Measurements from ENCODE around the gene CWC15. TPM values are rescaled to one million over a fixed set of nuclear protein-coding genes. Genes with fewer than 3 reads are reported as not detected.

CWC15 gene
- total and polyA plus RNA-seq, 9 of the 15 experiments (the other 6 are each of a cell fraction or from before 2014, with no cell fraction given), result 47.3 to 168 (median 89.2) TPM

DNA sequence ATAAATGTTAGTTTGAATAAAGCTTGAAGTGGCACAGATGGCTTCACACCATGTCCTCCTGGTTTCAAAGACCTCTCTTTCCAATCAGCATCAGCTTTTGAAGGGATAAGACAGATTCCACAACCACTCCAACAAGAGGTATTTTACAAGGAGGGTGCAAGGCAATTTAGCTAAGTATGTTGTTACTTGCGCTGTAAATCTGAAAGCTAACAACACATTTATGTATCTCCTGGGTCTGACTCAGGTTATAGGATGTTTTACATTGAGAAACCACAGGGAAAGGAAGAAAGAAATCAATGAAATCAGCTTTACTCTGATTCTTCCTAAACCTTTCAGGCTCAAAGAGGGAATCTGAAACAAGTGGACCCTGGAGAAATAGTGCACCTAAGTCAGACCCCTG, 12.1 kb downstream of the CWC15 start (continued):
- TF ChIP-seq, protein P1, sequence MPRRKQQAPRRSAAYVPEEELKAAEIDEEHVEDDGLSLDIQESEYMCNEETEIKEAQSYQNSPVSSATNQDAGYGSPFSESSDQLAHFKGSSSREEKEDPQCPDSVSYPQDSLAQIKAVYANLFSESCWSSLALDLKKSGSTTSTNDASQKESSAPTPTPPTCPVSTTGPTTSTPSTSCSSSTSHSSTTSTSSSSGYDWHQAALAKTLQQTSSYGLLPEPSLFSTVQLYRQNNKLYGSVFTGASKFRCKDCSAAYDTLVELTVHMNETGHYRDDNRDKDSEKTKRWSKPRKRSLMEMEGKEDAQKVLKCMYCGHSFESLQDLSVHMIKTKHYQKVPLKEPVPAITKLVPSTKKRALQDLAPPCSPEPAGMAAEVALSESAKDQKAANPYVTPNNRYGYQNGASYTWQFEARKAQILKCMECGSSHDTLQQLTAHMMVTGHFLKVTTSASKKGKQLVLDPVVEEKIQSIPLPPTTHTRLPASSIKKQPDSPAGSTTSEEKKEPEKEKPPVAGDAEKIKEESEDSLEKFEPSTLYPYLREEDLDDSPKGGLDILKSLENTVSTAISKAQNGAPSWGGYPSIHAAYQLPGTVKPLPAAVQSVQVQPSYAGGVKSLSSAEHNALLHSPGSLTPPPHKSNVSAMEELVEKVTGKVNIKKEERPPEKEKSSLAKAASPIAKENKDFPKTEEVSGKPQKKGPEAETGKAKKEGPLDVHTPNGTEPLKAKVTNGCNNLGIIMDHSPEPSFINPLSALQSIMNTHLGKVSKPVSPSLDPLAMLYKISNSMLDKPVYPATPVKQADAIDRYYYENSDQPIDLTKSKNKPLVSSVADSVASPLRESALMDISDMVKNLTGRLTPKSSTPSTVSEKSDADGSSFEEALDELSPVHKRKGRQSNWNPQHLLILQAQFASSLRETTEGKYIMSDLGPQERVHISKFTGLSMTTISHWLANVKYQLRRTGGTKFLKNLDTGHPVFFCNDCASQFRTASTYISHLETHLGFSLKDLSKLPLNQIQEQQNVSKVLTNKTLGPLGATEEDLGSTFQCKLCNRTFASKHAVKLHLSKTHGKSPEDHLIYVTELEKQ (CRISPR knock-in tag; IDR thresholded peaks at IDR 0.05), result no peak
- TF ChIP-seq, protein P2, sequence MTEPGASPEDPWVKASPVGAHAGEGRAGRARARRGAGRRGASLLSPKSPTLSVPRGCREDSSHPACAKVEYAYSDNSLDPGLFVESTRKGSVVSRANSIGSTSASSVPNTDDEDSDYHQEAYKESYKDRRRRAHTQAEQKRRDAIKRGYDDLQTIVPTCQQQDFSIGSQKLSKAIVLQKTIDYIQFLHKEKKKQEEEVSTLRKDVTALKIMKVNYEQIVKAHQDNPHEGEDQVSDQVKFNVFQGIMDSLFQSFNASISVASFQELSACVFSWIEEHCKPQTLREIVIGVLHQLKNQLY (CRISPR knock-in tag; conservative IDR thresholded peaks at IDR 0.05), result no peak

DNA sequence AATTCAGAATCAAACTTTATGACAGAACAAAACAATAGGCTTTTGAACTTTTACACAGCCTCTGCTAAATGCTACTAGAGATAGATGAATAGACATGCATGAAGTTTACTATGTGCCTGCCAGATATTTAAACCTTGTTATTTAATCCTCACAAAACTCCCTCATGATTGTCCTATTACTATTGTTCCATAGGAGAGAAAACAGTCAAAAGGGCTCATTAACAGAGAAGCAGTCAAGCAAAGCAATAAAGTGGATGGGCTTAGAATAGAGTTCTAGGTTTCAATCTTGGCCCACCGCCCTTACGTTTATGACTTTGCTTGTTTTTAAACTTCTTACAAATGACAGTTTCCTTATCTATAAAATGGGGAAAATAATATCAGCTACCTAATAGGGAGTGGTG, 12.9 kb downstream of the CWC15 start:
- H3K36me3 ChIP-seq (ENCODE audit: control insufficient read depth, insufficient read depth, low read length), result peaks cover 45% of the 10 kb centered on the region
- CTCF ChIA-PET (ENCODE audit: low intra/inter-chr PET ratio), result no interaction called here
- WGBS (ENCODE audit: insufficient coverage, low coverage, missing lambda C conversion rate), result 96% methylated on average over 2 of the region's 2 CpGs
- ATAC-seq (no peak), DNase-seq (ENCODE audit: extremely low read depth in 1 of 4, low spot score in 3 of 4) (no peak), FAIRE-seq (no peak)
- BruUV-seq (replicated peaks), result no TSS peak
- H3K9ac ChIP-seq (ENCODE audit: insufficient read depth in 1 of 2, low read depth in 2 of 2, low read length in 2 of 2), result no peak overlapping the region
- POLR2A ChIA-PET, result interaction anchor here (0.7 to 3.2 kb wide), 3 partner anchors 10 to 38 kb away, joined by 3 to 18 read pairs (median 3); partner anchors contain the start of genes CWC15 and KDM4D
- no peak overlapping the region for H2AFZ ChIP-seq (ENCODE audit: low read depth, low read length)
- H3K9me3 ChIP-seq (replicated peaks; ENCODE audit: control insufficient read depth, insufficient read depth, low read depth, low read length), result no peaks in the 10 kb centered on the region
- H3K4me1 ChIP-seq (replicated peaks in 1 of 2; ENCODE audit: control insufficient read depth in 2 of 2, insufficient read depth in 2 of 2, low read length in 2 of 2), result no peaks in the 10 kb centered on the region
- H3K4me3 ChIP-seq, result no peak overlapping the region
- no peaks in the 10 kb centered on the region for H4K20me1 ChIP-seq (replicated peaks; ENCODE audit: control insufficient read depth, insufficient read depth, low read length)
- H3K27me3 ChIP-seq (ENCODE audit: control insufficient read depth in 2 of 2, insufficient read depth in 2 of 2, low read length in 2 of 2), result no peaks in the 10 kb centered on the region
- no peaks in the 10 kb centered on the region for H3K79me2 ChIP-seq (ENCODE audit: control insufficient read depth, insufficient read depth, low read length)
- no peak overlapping the region for H3K4me2 ChIP-seq (ENCODE audit: insufficient read depth, low read length)
- intact Hi-C loops (cut with micrococcal nuclease) (loop anchor here (10.0 kb wide), 1 partner anchor 196 kb away; the partner anchor contains the start of gene AMOTL1), in situ Hi-C loops (cut with MboI) (no loop called here)
- H3K9me1 ChIP-seq (ENCODE audit: control insufficient read depth, insufficient read depth, low read length), result no peaks in the 10 kb centered on the region
- no peak overlapping the region for H3K27ac ChIP-seq (ENCODE audit: extremely low read depth, low read depth, low read length)
- no peak for TF ChIP-seq MEF2D (tag; conservative IDR thresholded peaks at IDR 0.05; ENCODE audit: low read depth)
- TF ChIP-seq, protein P3, sequence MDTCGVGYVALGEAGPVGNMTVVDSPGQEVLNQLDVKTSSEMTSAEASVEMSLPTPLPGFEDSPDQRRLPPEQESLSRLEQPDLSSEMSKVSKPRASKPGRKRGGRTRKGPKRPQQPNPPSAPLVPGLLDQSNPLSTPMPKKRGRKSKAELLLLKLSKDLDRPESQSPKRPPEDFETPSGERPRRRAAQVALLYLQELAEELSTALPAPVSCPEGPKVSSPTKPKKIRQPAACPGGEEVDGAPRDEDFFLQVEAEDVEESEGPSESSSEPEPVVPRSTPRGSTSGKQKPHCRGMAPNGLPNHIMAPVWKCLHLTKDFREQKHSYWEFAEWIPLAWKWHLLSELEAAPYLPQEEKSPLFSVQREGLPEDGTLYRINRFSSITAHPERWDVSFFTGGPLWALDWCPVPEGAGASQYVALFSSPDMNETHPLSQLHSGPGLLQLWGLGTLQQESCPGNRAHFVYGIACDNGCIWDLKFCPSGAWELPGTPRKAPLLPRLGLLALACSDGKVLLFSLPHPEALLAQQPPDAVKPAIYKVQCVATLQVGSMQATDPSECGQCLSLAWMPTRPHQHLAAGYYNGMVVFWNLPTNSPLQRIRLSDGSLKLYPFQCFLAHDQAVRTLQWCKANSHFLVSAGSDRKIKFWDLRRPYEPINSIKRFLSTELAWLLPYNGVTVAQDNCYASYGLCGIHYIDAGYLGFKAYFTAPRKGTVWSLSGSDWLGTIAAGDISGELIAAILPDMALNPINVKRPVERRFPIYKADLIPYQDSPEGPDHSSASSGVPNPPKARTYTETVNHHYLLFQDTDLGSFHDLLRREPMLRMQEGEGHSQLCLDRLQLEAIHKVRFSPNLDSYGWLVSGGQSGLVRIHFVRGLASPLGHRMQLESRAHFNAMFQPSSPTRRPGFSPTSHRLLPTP (IDR thresholded peaks at IDR 0.05; ENCODE audit: borderline replicate concordance, extremely low read depth, insufficient read length), result no peak
- TF ChIP-seq, protein P4, sequence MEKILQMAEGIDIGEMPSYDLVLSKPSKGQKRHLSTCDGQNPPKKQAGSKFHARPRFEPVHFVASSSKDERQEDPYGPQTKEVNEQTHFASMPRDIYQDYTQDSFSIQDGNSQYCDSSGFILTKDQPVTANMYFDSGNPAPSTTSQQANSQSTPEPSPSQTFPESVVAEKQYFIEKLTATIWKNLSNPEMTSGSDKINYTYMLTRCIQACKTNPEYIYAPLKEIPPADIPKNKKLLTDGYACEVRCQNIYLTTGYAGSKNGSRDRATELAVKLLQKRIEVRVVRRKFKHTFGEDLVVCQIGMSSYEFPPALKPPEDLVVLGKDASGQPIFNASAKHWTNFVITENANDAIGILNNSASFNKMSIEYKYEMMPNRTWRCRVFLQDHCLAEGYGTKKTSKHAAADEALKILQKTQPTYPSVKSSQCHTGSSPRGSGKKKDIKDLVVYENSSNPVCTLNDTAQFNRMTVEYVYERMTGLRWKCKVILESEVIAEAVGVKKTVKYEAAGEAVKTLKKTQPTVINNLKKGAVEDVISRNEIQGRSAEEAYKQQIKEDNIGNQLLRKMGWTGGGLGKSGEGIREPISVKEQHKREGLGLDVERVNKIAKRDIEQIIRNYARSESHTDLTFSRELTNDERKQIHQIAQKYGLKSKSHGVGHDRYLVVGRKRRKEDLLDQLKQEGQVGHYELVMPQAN (IDR thresholded peaks at IDR 0.05; ENCODE audit: borderline replicate concordance), result no peak
- no peak for TF ChIP-seq GABPB1 (CRISPR knock-in tag; IDR thresholded peaks at IDR 0.05)
- no peak for TF ChIP-seq TOE1 (IDR thresholded peaks at IDR 0.05; ENCODE audit: borderline replicate concordance)
- no peak for TF ChIP-seq TOE1 (CRISPR knock-in tag; IDR thresholded peaks at IDR 0.05; ENCODE audit: borderline replicate concordance, low read depth)
- TF ChIP-seq, protein P5, sequence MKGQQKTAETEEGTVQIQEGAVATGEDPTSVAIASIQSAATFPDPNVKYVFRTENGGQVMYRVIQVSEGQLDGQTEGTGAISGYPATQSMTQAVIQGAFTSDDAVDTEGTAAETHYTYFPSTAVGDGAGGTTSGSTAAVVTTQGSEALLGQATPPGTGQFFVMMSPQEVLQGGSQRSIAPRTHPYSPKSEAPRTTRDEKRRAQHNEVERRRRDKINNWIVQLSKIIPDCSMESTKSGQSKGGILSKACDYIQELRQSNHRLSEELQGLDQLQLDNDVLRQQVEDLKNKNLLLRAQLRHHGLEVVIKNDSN (CRISPR knock-in tag; IDR thresholded peaks at IDR 0.05), result no peak
- TF ChIP-seq ZNF133 (CRISPR knock-in tag; IDR thresholded peaks at IDR 0.05), result no peak
